ENCODE measurements around the gene UTS2R.
A peak's percentile ranks its signal among the peaks of the same experiment; 100 is the strongest.
"Not testable (repeated sequence)": the region's sequence is repeated elsewhere in the genome, so short reads cannot be mapped to it uniquely, and the experiment has no call there.

The UTS2R gene

DNA sequence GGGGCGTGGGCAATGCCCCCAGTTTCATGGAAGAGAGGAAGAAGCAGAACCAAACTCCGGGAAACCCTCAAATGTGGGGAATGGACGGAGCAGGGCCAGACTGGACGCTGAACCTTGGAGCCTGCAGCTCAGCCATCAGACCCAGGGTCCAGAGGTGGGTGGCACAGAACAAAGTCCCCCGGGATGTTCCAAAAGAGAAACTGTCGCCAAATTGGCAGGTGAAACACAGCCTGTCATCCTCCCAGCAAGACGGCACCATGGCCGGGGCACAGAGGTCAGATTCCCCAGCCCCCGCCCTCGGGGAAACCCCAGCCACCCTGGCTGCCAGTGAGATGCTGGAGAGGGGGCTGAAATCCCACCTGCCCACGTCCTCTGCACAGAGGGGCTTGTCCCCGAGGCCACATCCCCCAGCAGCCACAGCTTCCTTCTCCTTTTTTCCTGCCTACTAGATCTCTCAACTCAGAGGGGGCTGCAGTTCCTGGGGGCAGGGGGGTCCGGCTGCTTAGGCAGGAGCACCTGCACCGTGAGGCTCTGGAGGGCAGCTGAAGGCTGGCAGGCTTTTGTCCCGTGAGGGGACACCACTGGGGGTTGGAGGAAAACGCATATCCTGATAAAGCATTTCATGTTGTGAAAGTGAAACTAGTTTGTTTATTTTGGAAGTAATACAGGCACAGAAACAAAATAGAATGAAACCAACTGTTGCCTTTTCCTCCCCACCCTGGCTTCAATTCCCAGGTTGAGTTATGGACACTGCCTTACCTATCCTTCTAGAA lies 36.8 kb upstream of the UTS2R start:
- DNase-seq, result no peak

DNA sequence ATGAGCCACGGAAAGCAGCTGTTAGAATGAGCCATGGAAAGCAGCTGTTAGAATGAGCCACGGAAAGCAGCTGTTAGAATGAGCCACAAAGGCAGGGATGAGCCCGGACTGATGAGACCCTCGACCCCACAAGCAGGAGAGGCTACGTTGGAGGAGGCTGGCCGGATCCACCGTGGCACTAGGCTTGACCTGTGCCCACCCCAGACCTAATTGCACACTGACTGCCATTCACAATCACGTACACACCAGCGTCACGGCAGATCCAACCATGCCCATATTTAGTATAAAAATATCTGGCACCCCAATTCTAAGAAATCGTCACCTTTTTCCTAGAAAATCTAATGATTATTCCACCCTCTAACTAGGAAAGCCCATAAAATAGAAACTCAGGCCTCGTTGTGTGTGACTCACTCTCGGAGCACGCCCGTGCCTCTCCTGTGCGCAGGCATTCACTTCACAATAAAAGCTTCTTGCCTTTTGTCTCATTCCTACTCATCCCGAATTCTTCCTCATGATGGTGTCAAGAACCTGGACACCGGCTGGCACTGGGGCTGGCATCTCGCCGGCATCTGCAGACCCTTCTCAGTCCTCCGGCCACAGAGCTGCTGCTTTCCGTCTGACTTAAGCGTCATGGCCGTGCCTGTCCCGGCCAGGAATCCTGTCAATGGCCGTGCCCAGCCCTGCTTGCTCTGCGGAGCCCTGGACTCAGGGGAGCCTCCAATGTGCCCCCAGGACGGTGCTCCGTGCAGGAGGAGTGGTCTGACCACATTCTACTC lies 32.5 kb upstream of the UTS2R start:
- peak; percentile 22 for DNase-seq

DNA sequence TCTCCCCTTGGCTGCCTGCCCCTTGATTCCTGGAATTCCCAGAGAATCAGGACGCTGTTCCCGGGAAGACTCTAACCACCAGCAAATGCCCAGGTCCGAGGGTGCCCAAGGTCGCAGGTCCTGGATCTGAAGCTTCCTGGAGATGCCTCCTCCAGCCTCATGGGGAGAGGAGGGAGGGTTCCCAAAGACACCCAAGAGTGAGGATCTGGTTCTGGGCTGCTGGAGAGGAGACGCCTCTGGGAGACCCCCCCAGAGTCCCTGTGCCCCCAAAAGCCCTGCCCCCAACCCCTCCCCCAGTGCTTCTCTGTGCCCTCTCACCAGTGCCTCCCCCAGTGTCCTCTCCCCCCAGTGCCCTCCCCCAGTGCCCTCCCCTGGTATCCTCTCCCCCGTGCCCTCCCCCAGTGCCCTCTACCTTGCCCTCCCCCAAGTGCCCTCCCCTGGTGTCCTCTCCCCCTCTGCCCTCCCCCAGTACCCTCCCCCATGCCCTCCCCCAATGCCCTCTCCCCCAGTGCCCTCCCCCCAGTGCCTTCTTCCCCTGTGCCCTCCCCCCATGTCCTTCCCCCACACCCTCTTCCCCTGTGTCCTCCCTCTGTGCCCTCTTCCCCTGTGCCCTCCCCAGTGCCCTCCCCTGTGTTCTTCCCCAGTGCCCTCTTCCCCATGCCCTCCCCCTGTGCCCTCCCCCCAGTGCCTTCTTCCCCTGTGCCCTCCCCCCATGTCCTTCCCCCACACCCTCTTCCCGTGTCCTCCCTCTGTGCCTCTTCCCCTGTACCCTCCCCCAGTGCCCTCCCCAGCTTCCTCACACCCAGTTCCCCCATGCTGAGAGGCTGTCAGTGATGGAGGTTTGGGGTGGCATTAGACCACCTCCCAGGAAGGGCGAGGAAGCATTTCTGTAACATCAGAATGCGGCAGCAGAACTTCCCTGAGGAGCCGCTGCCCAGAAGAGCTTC lies 31.7 kb upstream of the UTS2R start:
- no peak for DNase-seq

DNA sequence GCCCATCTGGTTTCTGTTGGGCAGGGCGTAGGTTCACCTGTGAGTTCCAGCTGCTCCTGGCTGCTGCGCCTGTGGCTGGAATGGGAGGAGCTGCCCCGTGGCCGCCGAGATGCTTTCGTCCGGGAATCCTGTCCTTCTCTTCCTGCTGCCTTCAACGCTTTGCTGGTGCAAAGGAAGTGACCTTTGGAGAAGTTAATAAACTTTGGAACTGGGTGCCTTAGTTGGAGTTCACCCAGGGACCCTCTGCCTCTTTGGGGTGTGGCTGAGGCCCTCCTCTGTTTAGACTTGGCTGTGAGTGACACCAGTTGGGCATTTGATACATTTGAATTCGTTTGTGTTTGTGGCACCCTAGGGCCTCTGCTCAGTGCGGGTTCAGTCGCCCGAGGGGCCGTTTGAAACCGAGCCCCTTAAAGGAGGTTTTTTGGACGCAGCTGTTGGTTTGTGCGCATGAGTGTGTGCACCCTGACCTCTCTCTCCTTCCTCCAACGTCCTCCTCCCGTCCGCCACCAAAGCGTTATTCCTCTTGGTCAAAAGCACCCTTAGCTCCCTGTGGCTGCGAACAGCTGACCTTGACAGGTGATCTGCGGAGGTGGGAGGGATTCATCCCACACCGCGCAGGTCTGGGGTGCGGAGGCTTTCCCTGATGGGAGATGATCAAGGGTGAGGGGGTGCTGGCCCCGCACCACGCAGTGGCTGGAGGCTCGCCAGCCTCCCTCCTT lies 29.0 kb upstream of the UTS2R start:
- DNase-seq, result no peak

DNA sequence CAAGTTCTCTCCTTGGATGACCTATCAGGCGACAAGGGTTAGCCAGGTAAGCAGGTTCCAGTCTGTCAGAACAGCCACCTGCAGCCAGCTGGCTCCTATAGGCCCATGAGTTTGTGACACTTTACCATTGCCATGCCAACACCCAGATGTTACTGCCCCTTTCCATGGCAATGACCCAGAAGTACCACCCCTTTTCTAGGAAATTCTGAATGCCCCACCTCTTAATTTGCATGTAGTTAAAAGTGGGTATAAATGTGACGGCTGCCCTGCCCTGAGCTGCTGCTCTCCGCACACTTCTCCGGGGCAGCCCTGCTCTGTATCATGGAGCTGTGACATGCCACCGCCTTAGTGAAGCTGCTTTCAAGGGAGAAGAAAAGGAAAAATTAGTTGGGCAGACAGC lies 28.0 kb upstream of the UTS2R start:
- no peak for DNase-seq

DNA sequence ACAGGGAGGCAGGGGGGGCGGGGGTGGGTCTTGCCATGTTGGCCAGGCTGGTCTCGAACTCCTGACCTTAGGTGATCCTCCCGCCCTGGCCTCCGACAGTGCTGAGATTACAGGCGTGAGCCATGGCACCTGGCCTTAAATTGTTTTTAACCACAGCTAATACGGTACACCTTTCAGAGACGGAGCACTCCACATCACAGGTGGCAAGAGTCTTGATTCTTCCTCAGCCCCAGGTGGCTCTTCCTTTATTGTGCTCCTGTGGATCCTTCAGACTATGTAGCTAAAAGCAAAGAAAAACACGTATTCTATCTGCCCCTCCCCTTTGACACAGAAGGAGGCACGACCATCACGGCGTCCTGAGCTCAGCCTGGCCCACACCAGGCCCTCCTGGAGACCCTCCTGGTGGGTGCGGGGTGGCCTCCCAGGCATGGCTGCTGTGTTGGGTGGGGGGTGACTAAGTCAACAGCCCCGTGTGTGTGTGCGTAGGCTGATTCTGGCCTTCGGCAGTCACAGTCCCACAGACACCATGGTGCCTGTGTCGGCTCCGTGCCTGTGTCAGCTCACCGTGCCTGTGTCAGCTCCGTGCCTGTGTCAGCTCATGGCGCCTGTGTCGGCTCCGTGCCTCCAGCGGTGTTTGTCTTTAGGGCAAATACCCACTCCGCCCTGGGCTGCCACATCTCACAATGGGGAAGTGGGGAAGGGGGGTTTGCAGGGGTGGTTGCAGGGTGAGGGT lies 27.2 kb upstream of the UTS2R start:
- DNase-seq, result no peak

DNA sequence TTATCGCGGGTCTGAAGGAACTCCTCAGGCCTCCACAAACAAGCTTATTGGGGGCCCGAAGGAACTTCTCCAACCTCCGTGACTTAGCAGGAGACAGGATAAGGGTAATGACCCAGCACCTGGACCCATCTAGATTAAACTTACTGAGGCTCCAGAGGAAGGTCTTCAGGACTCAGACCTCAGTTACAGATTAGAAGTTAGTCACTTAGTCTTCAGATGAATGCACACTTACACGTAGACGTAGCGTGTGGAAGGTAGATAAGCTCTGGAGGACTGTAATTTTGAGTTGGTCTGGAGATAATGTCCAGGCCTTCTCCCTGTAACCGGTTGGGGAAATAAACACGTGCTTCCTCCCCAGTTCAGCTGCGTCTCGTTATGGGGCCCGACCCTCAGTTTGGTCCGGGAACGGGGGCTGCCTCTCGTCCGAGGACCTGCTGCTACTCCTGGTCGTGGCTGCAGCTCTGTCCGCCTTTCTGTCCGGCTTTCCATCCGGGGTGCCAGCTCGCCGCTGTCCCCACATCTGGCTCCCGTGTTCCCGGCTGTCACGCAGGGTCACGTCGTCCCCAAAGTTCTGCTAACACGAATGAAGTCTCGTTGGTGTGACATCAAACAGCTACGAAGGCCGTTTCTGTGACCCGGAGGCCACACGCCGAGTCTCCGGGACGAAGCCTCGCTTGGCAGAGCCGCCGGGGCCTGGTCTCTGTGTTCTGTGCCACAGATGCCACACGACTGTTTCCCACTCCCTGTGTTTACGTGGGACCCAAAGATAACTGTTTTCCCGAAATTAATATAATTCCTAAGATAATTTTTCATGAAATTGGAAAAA lies 26.2 kb upstream of the UTS2R start:
- DNase-seq, result no peak

DNA sequence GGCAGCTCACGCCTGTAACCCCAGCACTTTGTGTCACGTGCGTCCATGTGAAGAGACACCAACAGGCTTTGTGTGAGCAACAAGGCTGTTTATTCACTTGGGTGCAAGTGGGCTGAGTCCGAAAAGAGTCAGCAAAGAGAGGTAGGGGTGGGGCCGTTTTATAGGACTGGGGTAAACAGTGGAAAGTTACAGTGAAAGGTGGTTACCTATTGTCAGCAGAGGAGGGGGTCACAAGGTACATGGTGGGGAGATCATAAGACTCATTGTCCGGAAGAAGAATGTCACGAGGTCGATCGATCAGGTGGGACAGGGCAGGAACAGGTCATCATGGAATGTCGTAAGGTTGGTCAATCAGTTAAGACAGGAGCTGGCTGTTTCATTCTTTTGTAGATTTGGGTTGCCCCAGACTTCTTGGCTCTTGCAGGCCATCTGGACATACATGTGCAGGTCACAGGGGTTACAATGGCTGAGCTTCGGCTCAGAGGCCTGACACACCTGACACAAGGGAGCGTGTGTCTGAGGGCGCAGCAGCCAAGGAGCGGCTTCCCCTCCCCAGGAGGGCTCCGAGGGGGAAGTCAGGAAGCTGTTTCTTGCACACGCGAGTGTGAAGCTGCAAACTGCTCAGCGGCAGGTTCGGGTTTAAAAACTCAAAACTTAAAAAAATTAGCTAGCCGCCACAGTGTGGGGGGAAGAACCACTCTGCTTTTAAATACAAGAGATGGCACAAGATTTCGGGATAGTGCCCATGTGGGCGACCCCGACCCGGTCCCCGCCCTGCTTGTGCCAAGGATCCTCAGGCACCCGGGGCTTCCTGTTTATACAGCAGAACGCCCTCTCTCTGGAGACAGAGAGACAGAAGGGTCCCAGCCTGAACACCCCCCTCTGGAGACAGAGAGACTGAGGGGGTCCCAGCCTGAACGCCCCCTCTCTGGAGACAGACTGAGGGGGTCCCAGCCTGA lies 24.9 kb upstream of the UTS2R start:
- DNase-seq, result no peak

DNA sequence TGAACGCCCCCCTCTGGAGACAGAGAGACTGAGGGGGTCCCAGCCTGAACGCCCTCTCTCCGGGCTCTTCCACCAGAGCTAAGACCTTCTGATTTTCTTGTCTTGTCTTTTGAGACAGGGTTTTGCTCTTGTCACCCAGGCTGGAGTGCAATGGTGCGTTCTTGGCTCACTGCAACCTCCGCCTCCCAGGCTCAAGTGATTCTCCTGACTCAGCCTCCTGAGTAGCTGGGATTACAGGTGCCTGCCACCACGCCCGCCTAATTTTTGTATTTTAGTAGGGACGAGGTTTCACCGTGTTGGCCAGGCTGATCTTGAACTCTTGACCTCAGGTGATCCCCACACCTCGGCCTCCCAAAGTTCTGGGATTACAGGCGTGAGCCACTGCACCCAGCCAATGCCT lies 23.6 kb upstream of the UTS2R start:
- DNase-seq, result not testable (repeated sequence)

DNA sequence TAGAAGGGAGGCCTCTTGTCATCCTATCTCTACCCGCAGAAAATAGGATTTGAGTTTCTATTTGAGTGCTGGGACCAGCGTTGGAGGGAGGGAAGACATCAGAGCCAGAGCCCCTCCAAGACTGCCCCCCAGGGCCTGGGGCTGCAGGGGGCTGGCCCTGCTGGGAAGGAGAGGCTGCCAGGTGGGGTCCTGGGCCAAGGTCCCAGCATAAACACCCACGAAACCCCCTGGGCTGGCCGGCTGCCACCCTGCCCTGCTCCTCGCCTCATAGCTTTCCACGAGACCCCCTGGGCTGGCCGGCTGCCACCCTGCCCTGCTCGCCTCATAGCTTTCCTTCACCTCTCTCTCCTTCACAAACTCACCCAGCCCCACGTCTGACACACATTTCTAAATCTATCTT lies 23.1 kb upstream of the UTS2R start:
- no peak for DNase-seq

DNA sequence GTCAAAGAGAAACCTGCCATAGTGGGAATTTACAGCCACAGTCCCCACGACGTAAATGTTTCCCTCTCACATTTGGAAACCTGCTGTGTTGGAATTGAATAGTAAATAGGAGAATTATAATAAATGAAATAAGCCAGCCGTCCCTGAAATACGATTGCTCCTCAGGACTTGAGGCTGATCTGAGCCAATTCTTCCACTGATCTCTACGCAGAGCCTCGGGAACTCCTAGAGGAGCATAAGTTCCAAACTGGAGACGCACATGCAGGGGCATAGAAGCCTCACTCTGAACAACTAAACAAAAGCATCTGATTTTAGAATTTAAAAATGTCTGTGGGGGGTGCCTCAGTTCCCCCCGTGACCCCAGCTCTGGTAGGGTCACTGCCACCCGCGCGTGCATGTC lies 22.7 kb upstream of the UTS2R start:
- DNase-seq, result no peak

DNA sequence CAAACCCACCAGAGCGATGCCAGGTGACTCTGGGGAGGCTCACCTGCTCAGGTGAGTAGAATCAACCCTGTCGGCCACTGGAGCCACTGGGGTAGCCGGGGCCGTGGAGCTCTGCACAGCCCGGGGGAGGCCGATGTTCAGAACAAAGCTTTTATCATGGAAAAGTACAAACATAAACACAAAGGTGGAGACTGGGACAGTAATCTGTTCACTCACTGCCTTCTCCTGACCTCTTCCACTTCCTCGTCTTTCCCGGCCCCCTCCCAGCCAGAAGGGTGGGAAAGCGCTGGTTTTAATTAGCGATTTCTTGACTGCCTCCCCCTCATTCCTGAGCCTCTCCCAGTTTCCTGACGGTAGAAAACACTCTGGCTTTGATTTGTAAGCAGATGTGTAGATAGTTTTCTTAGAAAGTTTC lies 22.3 kb upstream of the UTS2R start:
- no peak for DNase-seq

DNA sequence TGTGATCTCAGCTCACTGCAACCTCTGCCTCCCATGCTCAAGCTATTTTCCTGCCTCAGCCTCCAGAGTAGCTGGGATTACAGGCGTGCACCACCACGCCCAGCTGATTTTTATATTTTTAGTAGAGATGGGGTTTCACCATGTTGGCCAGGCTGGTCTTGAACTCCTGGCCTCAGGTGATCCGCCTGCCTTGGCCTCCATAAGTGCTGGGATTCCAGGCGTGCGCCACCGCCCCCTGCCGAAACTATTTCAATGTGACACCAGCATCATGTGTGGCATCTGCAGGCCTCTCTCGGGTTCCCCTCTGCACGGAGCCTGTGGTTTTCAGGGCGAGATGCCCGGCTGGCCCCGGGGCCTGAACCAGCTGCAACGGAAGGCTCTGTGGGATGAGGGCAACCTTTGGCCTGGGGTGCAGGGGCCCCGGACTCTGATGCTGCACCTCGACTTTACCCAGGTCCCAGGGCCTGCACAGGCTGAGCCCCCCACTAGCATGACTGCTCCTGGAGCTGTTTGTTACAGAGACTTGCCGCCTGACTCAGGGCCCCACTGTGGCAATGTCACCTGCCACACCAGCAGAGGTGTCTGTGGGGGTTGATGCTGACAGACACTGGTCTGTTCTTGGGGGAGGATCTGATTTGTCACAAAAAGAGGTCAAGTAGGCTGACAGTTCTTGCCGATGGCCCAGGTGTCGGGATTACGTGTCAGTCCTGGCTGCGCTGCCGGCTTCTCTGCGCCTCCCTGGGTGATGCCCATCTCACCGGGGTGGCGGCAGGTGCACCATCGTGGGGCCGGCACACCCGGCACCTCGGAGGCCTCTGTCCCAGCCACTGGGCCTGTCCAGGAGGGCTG lies 21.2 kb upstream of the UTS2R start:
- no peak for DNase-seq

DNA sequence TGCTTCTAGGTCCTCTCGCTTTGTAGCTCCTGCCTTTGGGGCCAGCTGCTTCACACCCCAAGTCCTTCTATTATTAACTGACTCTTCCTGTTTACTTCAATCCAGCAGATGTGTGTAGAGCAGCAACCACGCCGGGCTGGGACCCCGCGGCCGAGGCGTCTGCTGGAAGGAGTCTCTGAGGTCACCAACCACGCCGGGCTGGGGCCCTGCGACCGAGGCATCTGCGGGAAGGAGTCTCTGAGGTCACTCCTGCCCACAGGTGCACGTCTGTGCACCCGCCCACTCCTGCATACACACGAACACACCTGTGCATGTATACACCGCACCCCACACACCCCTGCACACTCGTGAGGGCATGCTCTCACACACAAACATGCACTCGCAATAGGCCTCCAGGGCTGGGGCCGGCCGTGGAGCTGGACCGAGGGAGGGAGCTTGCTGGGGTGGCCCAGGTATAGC lies 20.3 kb upstream of the UTS2R start:
- DNase-seq, result no peak

DNA sequence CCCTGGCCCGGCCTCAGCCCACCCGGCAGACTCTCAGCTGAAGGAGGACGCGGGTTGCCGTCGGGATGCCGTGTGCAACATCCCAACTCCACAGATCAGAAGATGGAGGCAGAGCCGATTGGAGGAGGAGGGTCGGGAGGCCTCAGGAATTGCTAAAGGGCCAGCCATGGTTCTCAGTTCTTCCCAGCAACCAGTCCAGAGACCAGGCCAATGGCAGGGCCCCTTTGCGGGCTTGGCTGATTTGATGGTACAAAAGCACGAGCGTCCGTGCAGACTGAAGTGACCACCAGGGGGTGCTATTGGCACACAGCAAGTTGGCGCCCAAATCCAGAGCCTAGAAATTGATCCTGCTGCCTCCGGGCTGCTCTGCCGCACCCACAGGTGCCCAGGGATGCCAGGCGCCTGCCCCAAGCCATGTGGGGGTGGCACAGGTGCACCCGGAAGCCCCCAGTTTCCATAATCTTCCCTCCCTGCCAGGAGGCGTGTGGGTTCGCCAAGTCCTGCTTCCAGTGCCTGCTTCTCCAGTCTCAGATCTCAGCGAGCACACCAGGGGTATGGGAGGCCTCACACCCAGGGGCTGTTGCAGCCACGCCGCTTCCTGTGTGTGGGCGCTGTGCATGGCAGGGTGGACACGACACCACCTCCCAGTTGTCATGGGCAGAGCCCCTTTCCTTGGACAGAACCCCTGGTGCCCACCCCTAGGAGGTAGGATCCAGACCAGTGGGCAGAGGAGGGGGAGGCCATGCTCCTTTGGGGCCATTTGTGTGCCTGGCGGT lies 19.7 kb upstream of the UTS2R start:
- DNase-seq, result peak; percentile 83

DNA sequence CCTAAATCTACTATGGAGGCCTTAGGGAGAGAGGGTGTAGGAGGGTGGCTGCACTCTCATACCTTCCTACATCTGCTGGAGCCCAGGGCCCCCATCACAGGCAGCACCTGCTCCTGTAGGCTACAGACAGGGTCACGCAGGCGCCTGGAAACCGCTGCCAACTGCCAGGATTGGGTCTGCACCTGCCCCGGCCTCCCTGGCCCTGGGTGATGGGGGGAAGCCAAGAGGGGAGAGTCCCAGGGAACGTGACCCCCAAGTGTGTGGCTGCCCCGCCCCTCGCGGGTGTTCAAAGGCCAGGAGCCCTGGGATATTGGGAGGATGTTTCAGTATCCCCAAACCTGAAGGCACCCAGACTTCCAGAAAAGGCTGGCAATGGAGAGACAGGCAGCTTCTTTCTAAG lies 18.1 kb upstream of the UTS2R start:
- no peak for DNase-seq

DNA sequence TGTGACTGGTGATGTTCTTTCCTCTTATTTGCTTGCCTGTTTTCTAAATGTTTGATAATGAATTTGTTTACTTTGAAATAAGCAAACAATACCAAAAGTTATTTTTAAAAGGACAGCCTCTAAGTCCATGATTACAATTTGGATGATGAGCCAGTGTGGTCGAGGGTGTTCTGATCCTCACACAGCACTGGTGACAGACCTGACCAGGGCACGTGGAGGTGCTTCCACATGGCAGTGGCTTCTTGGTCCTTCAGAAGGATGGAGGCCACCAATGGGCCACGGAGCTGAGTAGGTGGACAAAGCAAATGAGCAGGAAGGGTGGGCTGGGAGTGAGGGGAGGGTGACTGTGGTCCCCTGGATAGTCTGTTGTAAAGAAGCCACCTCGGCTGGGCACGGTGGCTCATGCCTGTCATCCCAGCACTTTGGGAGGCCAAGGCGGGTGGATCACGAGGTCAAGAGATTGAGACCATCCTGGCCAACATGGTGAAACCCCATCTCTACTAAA lies 16.7 kb upstream of the UTS2R start:
- no peak for DNase-seq
